HuH-7.5 (cell line): Measurements from ENCODE around the gene LYZL2.
"Not testable (repeated sequence)": the region's sequence is repeated elsewhere in the genome, so short reads cannot be mapped to it uniquely, and the experiment has no call there.

Experiments
- DNase-seq: peaks from one replicate; pipeline ENCODE4 v3.0.0; 2011; ENCODE audit warnings: low spot score

Gene LYZL2

DNA sequence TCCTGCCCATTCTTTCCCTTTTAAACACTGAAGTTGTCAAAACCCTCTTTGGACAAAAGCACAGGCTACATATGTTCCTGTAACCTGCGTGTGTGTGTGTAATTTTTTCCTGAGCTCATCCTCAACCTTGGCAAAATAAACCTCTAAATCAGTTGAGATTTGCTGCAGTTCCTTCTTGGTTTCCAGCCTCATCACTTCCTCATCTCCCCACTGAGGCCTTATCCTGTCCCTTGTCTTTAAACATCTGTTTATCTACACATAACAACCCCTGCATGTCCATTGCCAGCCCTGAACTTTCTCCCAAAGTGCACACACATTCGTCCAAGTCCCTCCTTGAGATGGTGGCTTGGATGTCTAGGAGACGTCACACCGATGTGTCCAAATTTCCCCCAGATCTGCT, 35.5 kb downstream of the LYZL2 start:
- DNase-seq, result no peak

DNA sequence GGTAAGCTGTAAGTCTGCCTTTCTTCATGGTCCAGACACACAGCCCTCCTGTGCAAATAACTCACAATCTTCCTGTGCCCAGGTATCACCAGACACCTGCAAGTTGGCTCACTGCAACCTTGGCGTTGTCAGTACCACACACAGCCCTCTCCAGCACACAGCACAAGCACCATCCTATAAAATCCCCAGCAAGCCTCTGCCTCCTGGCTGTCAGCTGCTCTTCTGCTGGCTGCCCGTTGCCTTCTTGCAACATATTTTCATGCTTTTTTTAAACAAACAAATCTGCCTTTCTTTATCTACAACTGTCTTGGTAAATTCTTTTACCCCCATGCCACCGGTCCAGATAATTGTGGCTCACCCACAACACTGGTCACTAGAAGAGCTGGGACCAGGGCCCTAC, 36.8 kb downstream of the LYZL2 start:
- not testable (repeated sequence) for DNase-seq

DNA sequence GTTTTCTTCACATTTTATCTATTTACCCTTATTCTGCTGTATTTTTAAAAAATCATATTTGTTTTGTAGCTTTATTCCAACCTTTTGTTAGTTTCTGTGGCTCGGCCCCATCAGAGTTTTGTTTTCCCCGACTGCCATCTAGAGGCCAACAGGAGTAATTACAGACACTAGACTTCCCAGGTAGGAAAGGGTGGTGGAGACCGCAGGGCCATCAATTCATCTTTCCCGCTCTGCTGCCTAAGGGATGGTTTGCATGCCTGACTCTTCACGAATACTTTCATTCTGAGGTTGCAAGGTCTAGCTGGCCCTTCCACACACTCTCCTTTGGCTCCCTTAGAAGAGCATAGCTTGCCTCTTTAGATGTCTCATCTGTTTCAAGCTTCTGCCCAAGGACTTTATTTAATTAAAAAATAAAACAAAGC, 38.3 kb downstream of the LYZL2 start:
- DNase-seq, result peak; percentile 30

DNA sequence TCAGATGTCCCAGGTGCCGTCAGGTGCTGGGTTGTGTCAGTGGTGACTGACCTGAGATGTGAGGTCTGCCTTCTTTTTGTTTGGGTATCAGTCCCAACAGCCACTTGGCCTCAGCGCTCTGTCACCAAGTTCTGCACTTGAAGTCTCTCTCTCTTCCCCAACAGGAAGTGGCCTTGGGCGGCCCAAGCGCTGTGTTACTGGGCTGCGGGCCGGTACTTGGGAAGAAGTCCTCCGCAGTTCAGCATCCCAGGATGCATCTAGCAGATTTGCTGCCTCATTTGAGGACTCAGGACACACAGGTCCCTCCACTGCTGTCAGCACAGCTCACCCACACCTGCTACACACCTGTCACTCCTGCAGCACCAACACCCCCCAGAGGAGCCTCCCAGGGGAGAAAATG, 40.1 kb downstream of the LYZL2 start:
- no peak for DNase-seq

DNA sequence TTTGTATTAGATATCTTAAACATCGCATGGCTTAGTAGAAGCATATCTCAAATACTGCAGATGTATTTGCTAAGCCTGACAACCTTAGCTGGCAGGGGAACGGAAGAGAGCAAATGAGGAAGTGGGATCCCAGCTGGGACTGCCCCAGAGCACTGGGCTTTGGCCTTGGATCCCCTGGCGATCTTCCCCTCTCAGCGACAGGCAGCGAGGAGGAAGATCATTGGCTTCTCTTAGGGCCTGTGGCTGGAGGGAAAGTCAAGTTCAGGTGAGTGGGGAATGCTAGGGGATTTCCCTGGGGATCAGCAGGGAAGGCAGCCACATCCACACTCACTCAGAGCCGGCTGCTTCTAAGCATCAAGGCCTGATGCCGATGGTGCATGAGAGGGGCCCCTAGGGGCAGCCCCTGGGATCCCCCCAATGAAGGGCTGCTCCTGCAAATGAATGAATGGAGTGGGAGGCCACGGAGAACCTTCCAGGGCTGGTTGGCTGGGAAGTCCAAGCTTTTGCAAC, 42.0 kb downstream of the LYZL2 start:
- no peak for DNase-seq

DNA sequence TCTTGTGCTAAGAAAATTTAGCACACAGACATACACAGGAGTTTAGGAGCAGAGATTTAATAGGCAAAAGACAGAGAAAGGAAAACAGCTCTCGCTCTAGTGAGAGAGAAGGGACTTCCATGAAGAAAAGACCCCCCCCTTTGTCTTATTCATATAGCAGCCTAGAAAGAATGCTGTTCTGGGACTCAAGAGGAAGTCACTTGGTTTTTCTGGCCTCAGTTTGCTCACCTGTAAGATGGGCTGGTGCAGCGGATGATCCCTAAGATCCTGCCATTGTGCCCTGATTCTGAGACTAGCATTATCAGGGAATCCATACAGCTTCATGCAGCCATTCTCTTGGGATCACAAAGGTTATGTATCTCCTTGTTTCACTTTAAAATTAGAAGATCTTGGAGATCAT, 42.7 kb downstream of the LYZL2 start:
- no peak for DNase-seq

DNA sequence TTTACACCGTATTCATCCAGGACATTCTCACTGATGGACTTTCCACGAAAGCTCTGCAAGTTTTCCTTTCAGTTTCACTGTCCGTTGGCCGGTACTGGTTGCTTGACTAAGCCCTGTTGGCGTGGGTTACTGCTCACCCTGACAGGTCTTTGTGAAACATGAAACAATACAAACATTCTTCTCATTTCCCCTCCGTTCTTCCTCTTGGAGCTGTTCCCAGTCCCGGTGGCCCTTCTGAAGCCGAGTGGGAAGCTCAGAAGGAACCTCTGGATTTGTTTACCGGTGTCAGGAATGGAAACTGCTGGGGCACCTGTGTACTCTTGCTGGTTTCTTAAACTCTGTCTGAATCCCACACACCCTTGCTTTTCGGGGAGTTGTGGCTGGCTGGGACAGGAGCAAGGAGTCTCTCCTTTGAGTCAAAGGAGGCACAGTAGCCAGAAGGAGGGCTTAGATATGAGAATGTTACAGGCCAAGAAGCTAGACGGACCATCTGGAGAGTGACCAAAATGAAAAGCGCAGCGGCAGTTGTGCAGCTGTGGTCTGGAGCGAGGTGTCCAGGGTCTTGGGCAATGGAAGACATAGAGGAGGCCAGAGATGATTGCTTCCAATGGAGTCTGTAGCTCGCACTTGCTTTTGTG, 45.7 kb downstream of the LYZL2 start:
- no peak for DNase-seq

DNA sequence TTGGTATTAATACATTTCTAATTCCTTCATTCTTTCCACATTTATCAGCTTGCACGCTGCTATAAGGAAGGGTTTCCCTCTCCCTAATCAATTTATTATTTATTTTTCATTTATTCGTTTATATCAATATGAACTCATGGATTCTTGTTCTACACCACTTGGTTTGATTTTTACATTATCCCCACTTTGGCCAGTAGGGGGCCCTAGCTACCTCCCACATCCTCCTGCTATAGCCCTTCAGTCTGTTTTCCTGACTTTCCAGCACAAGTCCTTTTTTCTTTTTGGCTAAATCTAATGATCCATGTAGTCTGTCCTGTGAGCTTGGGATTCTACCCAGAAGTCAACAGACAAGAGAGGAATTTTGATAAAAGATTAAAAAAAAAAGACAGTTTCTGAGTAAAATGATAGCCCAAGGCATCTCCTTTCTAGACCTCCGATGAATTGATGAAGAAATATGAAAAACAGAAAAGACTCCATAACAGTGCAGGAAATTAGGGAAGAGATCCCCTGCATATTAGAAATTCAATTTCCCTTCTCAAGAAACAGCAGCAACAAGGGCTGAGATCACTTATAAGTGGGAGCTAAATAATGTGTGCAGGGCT, 47.7 kb downstream of the LYZL2 start:
- DNase-seq, result peak; percentile 25

DNA sequence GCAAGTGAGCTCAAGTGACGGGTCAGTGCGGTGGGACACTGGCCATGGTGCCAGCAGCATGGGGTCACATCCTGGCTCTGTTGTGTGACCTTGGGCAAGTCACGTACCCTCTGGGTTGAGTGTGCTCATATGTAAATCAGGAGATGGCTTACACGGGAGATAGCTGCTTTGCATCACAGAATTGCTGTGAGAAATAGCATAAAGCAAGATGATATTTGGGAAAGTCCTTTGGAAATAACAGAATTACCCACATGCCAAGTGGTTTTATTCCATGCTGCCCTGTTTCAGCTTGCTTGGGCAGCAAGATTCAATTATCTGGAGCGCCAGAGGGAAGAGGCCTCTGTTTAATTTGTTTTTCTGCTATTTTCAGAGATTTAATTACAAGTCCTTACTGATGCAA, 48.9 kb downstream of the LYZL2 start:
- DNase-seq, result no peak

DNA sequence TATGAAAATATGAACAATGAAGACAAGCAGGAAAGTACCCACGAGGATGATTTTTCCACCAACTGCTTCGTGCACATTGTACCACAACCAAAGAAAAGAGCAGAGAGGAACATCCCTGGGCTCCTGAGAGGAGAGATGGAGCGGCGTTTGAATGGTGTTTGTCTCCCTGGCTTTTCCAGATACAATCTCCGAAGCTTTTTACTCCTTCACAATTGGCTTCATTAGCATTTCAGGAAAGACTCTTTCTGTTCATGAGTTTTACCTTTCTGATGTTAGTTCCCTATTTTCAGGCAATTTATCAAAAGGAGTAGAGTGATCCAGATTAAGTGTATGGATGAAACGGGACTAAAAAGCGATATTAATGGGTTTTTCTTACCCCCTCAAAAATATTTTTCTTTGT, 49.3 kb downstream of the LYZL2 start:
- DNase-seq, result no peak

DNA sequence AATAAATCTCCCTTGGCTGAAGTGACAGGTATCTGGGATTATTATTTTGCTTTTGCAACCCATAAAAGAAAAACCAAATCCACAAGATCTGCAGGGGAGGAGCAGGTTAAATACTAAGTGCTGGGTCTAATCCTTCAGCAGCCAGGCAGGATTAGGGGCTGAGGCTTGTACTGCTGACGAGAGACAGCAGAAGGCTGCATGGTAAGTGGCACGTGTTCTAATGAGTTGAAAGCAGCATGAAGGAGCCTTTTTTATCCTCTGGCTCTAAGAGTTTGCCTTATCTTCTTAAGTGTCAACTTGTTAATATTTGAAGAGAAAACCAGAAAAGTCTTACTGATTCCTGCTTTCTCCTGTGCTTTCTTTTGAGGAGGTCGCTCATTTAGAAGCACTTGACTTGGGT, 50.0 kb downstream of the LYZL2 start:
- DNase-seq, result no peak

DNA sequence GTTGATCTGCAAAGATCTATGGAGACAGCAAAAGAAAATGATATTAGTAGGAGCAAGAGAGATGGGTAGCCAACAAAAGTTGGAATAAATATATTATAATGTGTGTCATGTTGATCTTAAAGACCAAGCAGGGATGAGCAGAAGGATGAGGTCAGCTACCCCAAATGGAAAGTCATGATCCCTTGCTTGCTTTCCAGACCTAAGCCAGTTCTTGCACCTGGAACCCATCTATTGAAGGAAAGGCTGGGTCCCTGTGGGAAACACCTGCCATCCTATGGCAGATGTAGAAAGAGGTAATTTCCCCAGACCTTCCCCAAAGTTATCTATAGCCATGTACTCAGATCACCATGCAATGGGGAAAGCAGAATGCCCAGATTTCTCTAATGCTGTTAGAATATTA, 52.5 kb downstream of the LYZL2 start:
- no peak for DNase-seq

DNA sequence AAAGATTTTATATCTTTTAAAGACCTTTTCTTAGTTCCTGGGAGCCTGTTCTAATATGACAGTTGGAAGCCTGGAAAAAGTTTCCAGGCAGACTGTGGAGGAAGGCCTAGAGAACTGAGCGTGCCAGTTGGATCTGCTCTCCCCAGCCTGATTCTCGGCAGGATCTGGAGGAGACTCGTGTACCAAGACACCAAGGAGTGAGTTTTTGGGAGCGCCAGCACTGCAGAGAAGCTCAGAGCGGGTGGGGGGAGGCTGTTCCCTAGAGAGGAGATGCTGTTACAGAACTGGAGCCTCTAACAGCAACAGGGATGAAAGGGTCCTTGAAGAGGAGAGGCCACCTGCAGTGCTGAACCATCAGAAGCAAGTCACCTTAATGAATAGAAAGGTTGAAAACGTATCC, 52.9 kb downstream of the LYZL2 start:
- no peak for DNase-seq

DNA sequence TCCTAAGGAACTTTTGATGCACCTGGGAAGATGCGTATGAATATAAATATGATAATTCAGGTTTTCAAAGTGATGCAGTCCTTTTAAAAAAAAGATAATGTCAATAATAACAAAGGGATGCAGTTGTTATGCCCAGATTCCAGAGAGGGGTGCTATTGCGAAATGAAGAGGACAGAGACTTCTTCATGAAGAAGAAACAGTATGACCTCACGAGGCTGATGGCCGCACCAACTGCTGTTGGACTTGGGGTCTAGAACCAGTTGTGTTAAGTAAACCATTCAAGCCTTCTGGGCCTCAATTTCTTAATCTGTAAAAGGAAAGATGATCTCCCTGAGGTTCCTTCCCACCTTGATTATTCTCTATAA, 55.1 kb downstream of the LYZL2 start:
- no peak for DNase-seq

DNA sequence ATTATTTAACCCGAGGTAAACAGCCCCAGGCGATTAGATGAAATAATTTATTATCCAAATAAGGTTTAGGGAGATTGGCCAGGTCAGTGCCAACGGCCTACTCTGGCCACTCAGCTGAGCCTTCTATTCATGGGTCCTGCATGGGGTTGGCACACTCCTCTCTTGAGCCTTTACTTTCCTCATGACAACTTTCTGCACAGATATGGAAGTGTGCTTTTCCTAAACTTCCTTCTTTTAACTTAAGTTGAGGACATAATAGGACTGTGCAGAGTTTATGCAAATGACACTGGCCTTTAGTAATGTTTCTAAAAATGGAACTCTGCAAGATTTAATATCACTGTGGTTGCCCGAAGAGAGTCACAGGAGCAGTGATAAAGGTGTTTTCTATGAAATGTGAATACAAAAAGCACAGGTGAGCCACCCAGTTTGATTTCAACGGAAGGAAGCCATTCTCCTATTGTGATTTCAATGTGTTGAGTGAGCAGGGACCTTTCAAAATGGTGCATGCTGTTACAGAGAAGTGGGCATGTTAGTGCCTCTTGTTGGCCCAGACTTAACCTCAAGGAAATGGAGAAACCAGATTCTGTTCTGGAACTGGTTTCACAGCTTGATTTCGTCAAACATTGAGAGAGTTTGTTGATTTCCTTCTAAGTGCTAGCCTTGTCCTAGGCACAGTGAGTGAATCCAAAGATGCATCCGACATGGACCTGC, 55.7 kb downstream of the LYZL2 start:
- no peak for DNase-seq

DNA sequence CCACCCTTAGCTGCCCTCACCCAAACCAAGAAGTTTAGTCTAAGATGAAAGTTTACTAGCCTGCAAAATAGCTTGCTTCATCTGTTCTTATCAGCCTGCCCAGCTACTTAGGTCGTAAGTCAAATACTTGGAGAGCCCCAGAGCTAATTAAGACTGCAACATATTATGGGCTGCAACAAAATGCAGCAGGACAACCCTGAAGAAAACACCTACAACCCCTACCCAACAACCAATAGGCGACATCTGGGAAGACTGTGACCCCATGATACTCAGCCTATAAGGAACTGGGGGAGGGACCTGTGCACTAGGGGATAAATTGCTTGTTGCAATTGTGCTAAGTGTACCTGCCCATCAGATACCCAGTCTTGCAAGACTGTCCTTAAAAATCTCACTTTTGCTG, 64.1 kb downstream of the LYZL2 start:
- no peak for DNase-seq

DNA sequence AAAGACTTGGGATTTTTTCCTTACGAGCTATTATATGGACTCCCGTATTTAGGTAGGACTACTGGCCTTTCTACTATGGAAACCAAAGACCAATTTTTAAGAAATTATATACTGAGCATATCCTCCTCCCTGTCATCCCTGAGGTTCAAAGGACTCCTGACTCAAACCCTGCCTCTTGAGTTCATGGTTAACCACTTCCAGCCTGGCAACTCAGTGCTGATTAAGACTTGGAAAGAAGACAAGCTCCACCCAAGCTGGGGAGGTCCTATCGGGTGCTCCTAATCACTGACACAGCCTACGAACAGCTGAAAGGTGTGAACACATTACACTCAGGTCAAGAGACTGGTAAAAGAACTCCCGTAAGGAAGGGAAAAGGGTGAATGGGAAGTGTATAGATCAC, 66.8 kb downstream of the LYZL2 start:
- DNase-seq, result no peak
